SK-N-SH treated with all-trans-retinoic acid at 6 μM for 48 hours (cell line): ENCODE data around the gene ZBTB3.

ENCODE experiments used
- ARNTL ChIP-seq: fragments of 450-650 bp; formaldehyde crosslinking; IDR thresholded peaks from 2 replicates; pipeline ENCODE4 v1.5.0; 2020; ENCODE audit warnings: low read depth, mild to moderate bottlenecking, moderate library complexity, borderline replicate concordance
- ESRRG ChIP-seq: fragments of 250-450 bp; sonication (Bioruptor Pico); IDR thresholded peaks from 2 replicates; pipeline ENCODE4 v1.6.1; 2021; ENCODE audit warnings: mild to moderate bottlenecking
- GLIS3 ChIP-seq: fragments of 250-450 bp; sonication (Bioruptor Pico); IDR thresholded peaks from 2 replicates; pipeline ENCODE4 v1.5.0; 2020; ENCODE audit warnings: mild to moderate bottlenecking, moderate library complexity
- PPARA ChIP-seq: fragments of 250-450 bp; sonication (Bioruptor Pico); IDR thresholded peaks from 2 replicates; pipeline ENCODE4 v1.5.0; 2020; ENCODE audit warnings: mild to moderate bottlenecking, borderline replicate concordance
- RARB ChIP-seq: fragments of 250-450 bp; sonication (Bioruptor Pico); IDR thresholded peaks from 2 replicates; pipeline ENCODE4 v1.8.0; 2021; ENCODE audit warnings: mild to moderate bottlenecking, moderate library complexity
- ZC3H10 ChIP-seq: fragments of 250-450 bp; sonication (Bioruptor Pico); IDR thresholded peaks from 2 replicates; pipeline ENCODE4 v1.5.1; 2021; ENCODE audit warnings: mild to moderate bottlenecking, moderate library complexity
- TF ChIP-seq, protein P1 (sequence below): fragments of 250-450 bp; sonication (Bioruptor Pico); IDR thresholded peaks from 2 replicates; pipeline ENCODE4 v1.5.1; 2021; ENCODE audit warnings: mild to moderate bottlenecking, moderate library complexity

DNA sequence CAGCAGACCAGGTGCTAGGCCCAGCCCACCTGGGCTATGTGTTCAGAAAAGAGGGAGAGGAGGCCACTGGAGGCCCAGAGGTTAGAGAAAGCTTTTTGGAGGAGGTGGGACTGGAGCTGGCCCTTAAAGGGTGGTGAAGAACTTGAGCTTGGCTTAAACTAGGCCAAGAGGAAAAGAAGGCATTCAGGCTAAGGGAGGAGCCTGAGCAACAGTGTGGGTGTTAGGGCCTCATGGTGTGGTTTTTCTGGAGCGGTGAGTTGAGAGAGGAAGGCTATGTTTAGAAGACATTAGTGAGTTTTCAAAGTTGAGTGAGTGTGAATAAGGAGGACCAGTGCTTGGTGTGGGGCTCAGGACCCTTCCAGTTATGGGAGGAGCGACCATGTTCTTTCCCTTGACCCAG is 23.4 kb upstream of the ZBTB3 start:
- TF ChIP-seq PPARA (CRISPR knock-in tag) (no peak), GLIS3 (CRISPR knock-in tag) (no peak), ESRRG (no peak), ZC3H10 (no peak), RARB (CRISPR knock-in tag) (no peak), ARNTL (CRISPR knock-in tag) (no peak)
- TF ChIP-seq, protein P1, sequence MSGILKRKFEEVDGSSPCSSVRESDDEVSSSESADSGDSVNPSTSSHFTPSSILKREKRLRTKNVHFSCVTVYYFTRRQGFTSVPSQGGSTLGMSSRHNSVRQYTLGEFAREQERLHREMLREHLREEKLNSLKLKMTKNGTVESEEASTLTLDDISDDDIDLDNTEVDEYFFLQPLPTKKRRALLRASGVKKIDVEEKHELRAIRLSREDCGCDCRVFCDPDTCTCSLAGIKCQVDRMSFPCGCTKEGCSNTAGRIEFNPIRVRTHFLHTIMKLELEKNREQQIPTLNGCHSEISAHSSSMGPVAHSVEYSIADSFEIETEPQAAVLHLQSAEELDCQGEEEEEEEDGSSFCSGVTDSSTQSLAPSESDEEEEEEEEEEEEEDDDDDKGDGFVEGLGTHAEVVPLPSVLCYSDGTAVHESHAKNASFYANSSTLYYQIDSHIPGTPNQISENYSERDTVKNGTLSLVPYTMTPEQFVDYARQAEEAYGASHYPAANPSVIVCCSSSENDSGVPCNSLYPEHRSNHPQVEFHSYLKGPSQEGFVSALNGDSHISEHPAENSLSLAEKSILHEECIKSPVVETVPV (CRISPR knock-in tag), result no peak
